Measurements from ENCODE around the gene CDCP2. TPM values are rescaled to one million over a fixed set of nuclear protein-coding genes. Genes with fewer than 3 reads are reported as not detected.

CDCP2 gene
- total and polyA plus RNA-seq, 2 experiments from 2014 or later: not detected

GRCh38 chr1:54112705-54113368 is 40.0 kb downstream of the CDCP2 start (continued):
- no peak for TF ChIP-seq ZNF462 (CRISPR knock-in tag; IDR thresholded peaks at IDR 0.05)
- no peak for TF ChIP-seq JUNB (IDR thresholded peaks at IDR 0.05; ENCODE audit: unreplicated experiment)
- TF ChIP-seq ETS1 (IDR thresholded peaks at IDR 0.05): no peak

GRCh38 chr1:54112027-54112426 is 40.8 kb downstream of the CDCP2 start:
- DNase-seq (ENCODE audit: low spot score): no peak
- no peaks in the 10 kb centered on the region; the same call in 2 of the 3 replicates for H3K9me3 Mint-ChIP-seq
- TF ChIP-seq POLR2AphosphoS5 (IDR thresholded peaks at IDR 0.05; ENCODE audit: low read depth) (no peak), STAT1 (IDR thresholded peaks at IDR 0.05; ENCODE audit: unreplicated experiment) (no peak), REST (IDR thresholded peaks at IDR 0.05; ENCODE audit: unreplicated experiment) (no peak), CREB1 (CRISPR knock-in tag; IDR thresholded peaks at IDR 0.05; ENCODE audit: low read depth) (no peak), EZH2phosphoT487 (IDR thresholded peaks at IDR 0.05; ENCODE audit: unreplicated experiment) (no peak), ZNF114 (CRISPR knock-in tag; IDR thresholded peaks at IDR 0.05) (no peak), ZNF331 (CRISPR knock-in tag; IDR thresholded peaks at IDR 0.05; ENCODE audit: low read depth) (no peak), CTCF (conservative IDR thresholded peaks at IDR 0.05; ENCODE audit: low read depth in 2 of 2) (no peak), ETS1 (IDR thresholded peaks at IDR 0.05) (no peak)

More at GRCh38 chr1:54112027-54112426, 40.8 kb downstream of the CDCP2 start:
- Histone ChIP-seq H3K9me2 (ENCODE audit: insufficient read depth) (no peaks in the 10 kb centered on the region), H3K4me1 (ENCODE audit: insufficient read depth) (no peaks in the 10 kb centered on the region), H3K79me2 (replicated peaks; ENCODE audit: insufficient read depth) (no peaks in the 10 kb centered on the region), H3K36me3 (ENCODE audit: insufficient read depth) (no peaks in the 10 kb centered on the region), H3K4me2 (no peak overlapping the region), H4K20me1 (replicated peaks; ENCODE audit: insufficient read depth) (no peaks in the 10 kb centered on the region), H3K4me3 (no peak overlapping the region), H2AFZ (no peak overlapping the region), H3K27me3 (ENCODE audit: insufficient read depth) (no peaks in the 10 kb centered on the region), H3K27ac (ENCODE audit: low read depth) (no peak overlapping the region), H3F3A (replicated peaks; ENCODE audit: low read depth) (no peaks in the 10 kb centered on the region)
- no peak overlapping the region for H3K27ac Mint-ChIP-seq
- H3K4me3 Mint-ChIP-seq: no peak overlapping the region
- no peak for ATAC-seq
- no peaks in the 10 kb centered on the region; the same call in 2 of the 3 replicates for H3K4me1 Mint-ChIP-seq
- H3K27me3 Mint-ChIP-seq (ENCODE audit: insufficient read depth, low read depth, poor library complexity): no peaks in the 10 kb centered on the region
- H3K36me3 Mint-ChIP-seq (ENCODE audit: low read depth): no peaks in the 10 kb centered on the region

Data from GM23338 (cell line).